Activated naive CD8-positive, alpha-beta T cell treated with anti-CD3 and anti-CD28 coated beads, Interleukin-2, amount 10 ng/mL, durations not matched to agents 7 days and 5 days (primary cell): ENCODE results near the gene CCDC88B. TPM values are rescaled to one million over a fixed set of nuclear protein-coding genes. Genes with fewer than 3 reads are reported as not detected.

Source experiments
- ATAC-seq: fragments of 150-1000 bp; cut with Tn5 transposase; one replicate; pipeline ENCODE4 v1.10.0; 2021; ENCODE audit warnings: low read depth, moderate library complexity
- POLR2A ChIA-PET: fragments of 350-600 bp; sonication (Branson Sonifier 250); formaldehyde crosslinking; loops from one replicate; lab custom pipeline; 2021; ENCODE audit warnings: antibody characterized with exemption; lab: Charles Lee
- DNase-seq: peaks from one replicate; pipeline ENCODE4 v3.0.0; 2021
- H3K27ac Mint-ChIP-seq: one replicate; pipeline ENCODE4 v1.8.0; 2022; ENCODE audit warnings: mild to moderate bottlenecking, mixed read lengths
- H3K27me3 Mint-ChIP-seq: one replicate; pipeline ENCODE4 v1.8.0; 2022; ENCODE audit warnings: mild to moderate bottlenecking, moderate library complexity, mixed read lengths
- H3K36me3 Mint-ChIP-seq: one replicate; pipeline ENCODE4 v1.8.0; 2021; ENCODE audit warnings: mild to moderate bottlenecking, mixed read lengths
- H3K4me1 Mint-ChIP-seq: one replicate; pipeline ENCODE4 v1.8.0; 2021; ENCODE audit warnings: mixed read lengths
- H3K4me3 Mint-ChIP-seq: one replicate; pipeline ENCODE4 v1.8.0; 2022; ENCODE audit warnings: mild to moderate bottlenecking, moderate library complexity, mixed read lengths
- H3K9me3 Mint-ChIP-seq: one replicate; pipeline ENCODE4 v1.8.0; 2021; ENCODE audit warnings: mixed read lengths
- total RNA-seq, 2 experiments: library from RNA; stranded (reverse); gene quantifications; one replicate each; pipeline ENCODE4 v1.2.3, GENCODE V29; 2021

The CCDC88B gene
- total RNA-seq, 2 experiments from 2014 or later = 132 to 142 TPM

- H3K36me3 Mint-ChIP-seq = peaks cover 19% of the 10 kb centered on the region
- POLR2A ChIA-PET = no interaction called here
- H3K27me3 Mint-ChIP-seq = no peaks in the 10 kb centered on the region
- H3K27ac Mint-ChIP-seq = no peak overlapping the region
- H3K4me1 Mint-ChIP-seq = no peaks in the 10 kb centered on the region
- DNase-seq = no peak
- no peaks in the 10 kb centered on the region for H3K9me3 Mint-ChIP-seq
- H3K4me3 Mint-ChIP-seq = no peak overlapping the region
- no peak for ATAC-seq
Observed at GRCh38 chr11:64369440-64370421, 29.7 kb downstream of the CCDC88B start.

GRCh38 chr11:64371201-64371600 is 31.2 kb downstream of the CCDC88B start:
- no peaks in the 10 kb centered on the region for H3K27me3 Mint-ChIP-seq
- POLR2A ChIA-PET = no interaction called here
- no peaks in the 10 kb centered on the region for H3K4me1 Mint-ChIP-seq
- H3K9me3 Mint-ChIP-seq = no peaks in the 10 kb centered on the region
- H3K4me3 Mint-ChIP-seq = no peak overlapping the region
- ATAC-seq = no peak
- H3K27ac Mint-ChIP-seq = no peak overlapping the region
- no peak for DNase-seq
- H3K36me3 Mint-ChIP-seq = peaks cover 14% of the 10 kb centered on the region

- no peak for ATAC-seq
- Mint-ChIP-seq H3K27ac (no peak overlapping the region), H3K4me1 (no peaks in the 10 kb centered on the region), H3K9me3 (no peaks in the 10 kb centered on the region), H3K36me3 (peaks cover 10% of the 10 kb centered on the region), H3K27me3 (no peaks in the 10 kb centered on the region), H3K4me3 (no peak overlapping the region)
- no peak for DNase-seq
- POLR2A ChIA-PET = interaction anchor here (0.6 to 1.5 kb wide), 2 partner anchors 12 to 433 kb away, joined by 3 to 4 read pairs; partner anchors contain the start of gene NAA40
Observed at GRCh38 chr11:64372021-64372420, 32.0 kb downstream of the CCDC88B start.

- Mint-ChIP-seq H3K27ac (no peak overlapping the region), H3K9me3 (no peaks in the 10 kb centered on the region), H3K36me3 (peaks cover 10% of the 10 kb centered on the region), H3K4me3 (no peak overlapping the region), H3K4me1 (no peaks in the 10 kb centered on the region), H3K27me3 (no peaks in the 10 kb centered on the region)
- POLR2A ChIA-PET = interaction anchor here (1.5 kb wide), 1 partner anchor 13 kb away, joined by 4 read pairs; no protein-coding TSS in a partner anchor
- no peak for DNase-seq
- no peak for ATAC-seq
Observed at GRCh38 chr11:64372802-64373597, 33.0 kb downstream of the CCDC88B start.

- DNase-seq (no peak), ATAC-seq (no peak)
- H3K9me3 Mint-ChIP-seq = no peaks in the 10 kb centered on the region
- no peaks in the 10 kb centered on the region for H3K27me3 Mint-ChIP-seq
- peaks cover 10% of the 10 kb centered on the region for H3K36me3 Mint-ChIP-seq
- no peaks in the 10 kb centered on the region for H3K4me1 Mint-ChIP-seq
- POLR2A ChIA-PET = interaction anchor here (1.5 kb wide), 1 partner anchor 13 kb away, joined by 4 read pairs; no protein-coding TSS in a partner anchor
- no peak overlapping the region for H3K27ac Mint-ChIP-seq
- no peak overlapping the region for H3K4me3 Mint-ChIP-seq
Observed at GRCh38 chr11:64373598-64373974, 33.6 kb downstream of the CCDC88B start.

- POLR2A ChIA-PET = no interaction called here
- Mint-ChIP-seq H3K27me3 (no peaks in the 10 kb centered on the region), H3K36me3 (no peaks in the 10 kb centered on the region)
Observed at GRCh38 chr11:64376071-64376470, 36.1 kb downstream of the CCDC88B start.

GRCh38 chr11:64378335-64378880 is 38.4 kb downstream of the CCDC88B start:
- DNase-seq (no peak), ATAC-seq (no peak)
- POLR2A ChIA-PET = no interaction called here
- no peak overlapping the region for H3K27ac Mint-ChIP-seq
- H3K4me1 Mint-ChIP-seq = no peaks in the 10 kb centered on the region
- H3K4me3 Mint-ChIP-seq = no peak overlapping the region
- H3K27me3 Mint-ChIP-seq = peaks cover 4% of the 10 kb centered on the region
- no peaks in the 10 kb centered on the region for H3K36me3 Mint-ChIP-seq
- H3K9me3 Mint-ChIP-seq = no peaks in the 10 kb centered on the region

More at GRCh38 chr11:64376071-64376470, 36.1 kb downstream of the CCDC88B start:
- Mint-ChIP-seq H3K9me3 (no peaks in the 10 kb centered on the region), H3K4me3 (no peak overlapping the region), H3K27ac (no peak overlapping the region), H3K4me1 (no peaks in the 10 kb centered on the region)
- DNase-seq (no peak), ATAC-seq (no peak)

- no peak overlapping the region for H3K27ac Mint-ChIP-seq
Observed at GRCh38 chr11:64379160-64379559, 39.2 kb downstream of the CCDC88B start.

GRCh38 chr11:64379817-64380709 is 40.1 kb downstream of the CCDC88B start:
- POLR2A ChIA-PET = no interaction called here
- no peaks in the 10 kb centered on the region for H3K36me3 Mint-ChIP-seq
- H3K27me3 Mint-ChIP-seq = peaks cover 4% of the 10 kb centered on the region
- H3K27ac Mint-ChIP-seq = no peak overlapping the region
- DNase-seq (no peak), ATAC-seq (no peak)
- no peaks in the 10 kb centered on the region for H3K9me3 Mint-ChIP-seq
- H3K4me1 Mint-ChIP-seq = no peaks in the 10 kb centered on the region
- H3K4me3 Mint-ChIP-seq = no peak overlapping the region

More at GRCh38 chr11:64379160-64379559, 39.2 kb downstream of the CCDC88B start:
- no peaks in the 10 kb centered on the region for H3K36me3 Mint-ChIP-seq
- POLR2A ChIA-PET = no interaction called here
- ATAC-seq (no peak), DNase-seq (no peak)
- H3K9me3 Mint-ChIP-seq = no peaks in the 10 kb centered on the region
- H3K4me3 Mint-ChIP-seq = no peak overlapping the region
- peaks cover 4% of the 10 kb centered on the region for H3K27me3 Mint-ChIP-seq
- no peaks in the 10 kb centered on the region for H3K4me1 Mint-ChIP-seq

- H3K27me3 Mint-ChIP-seq = peaks cover 7% of the 10 kb centered on the region
Observed at GRCh38 chr11:64381350-64381749, 41.3 kb downstream of the CCDC88B start.

GRCh38 chr11:64382047-64382446 is 42.0 kb downstream of the CCDC88B start:
- DNase-seq (no peak), ATAC-seq (no peak)
- Mint-ChIP-seq H3K9me3 (no peaks in the 10 kb centered on the region), H3K27ac (no peak overlapping the region), H3K36me3 (no peaks in the 10 kb centered on the region), H3K4me3 (no peak overlapping the region), H3K27me3 (peaks cover 7% of the 10 kb centered on the region), H3K4me1 (peaks cover 9% of the 10 kb centered on the region)
- POLR2A ChIA-PET = no interaction called here

More at GRCh38 chr11:64381350-64381749, 41.3 kb downstream of the CCDC88B start:
- ATAC-seq (no peak), DNase-seq (no peak)
- Mint-ChIP-seq H3K36me3 (no peaks in the 10 kb centered on the region), H3K4me3 (no peak overlapping the region), H3K9me3 (no peaks in the 10 kb centered on the region), H3K4me1 (peaks cover 4% of the 10 kb centered on the region), H3K27ac (no peak overlapping the region)
- POLR2A ChIA-PET = interaction anchor here (1.1 kb wide), 1 partner anchor 376 kb away, joined by 3 read pairs; no protein-coding TSS in a partner anchor

GRCh38 chr11:64382586-64382985 is 42.6 kb downstream of the CCDC88B start:
- ATAC-seq (no peak), DNase-seq (no peak)
- Mint-ChIP-seq H3K4me3 (no peak overlapping the region), H3K27me3 (peaks cover 12% of the 10 kb centered on the region), H3K4me1 (peaks cover 9% of the 10 kb centered on the region), H3K36me3 (no peaks in the 10 kb centered on the region), H3K27ac (no peak overlapping the region), H3K9me3 (no peaks in the 10 kb centered on the region)
- POLR2A ChIA-PET = no interaction called here
